HepG2 (cell line): ENCODE results near the gene IL2RG. TPM values are rescaled to one million over a fixed set of nuclear protein-coding genes. Genes with fewer than 3 reads are reported as not detected.

Experiments used
- ATAC-seq: fragments of 200-7000 bp; cut with Tn5 transposase; 3 replicates; pipeline ENCODE4 v1.9.1; 2020; ENCODE audit warnings: mild to moderate bottlenecking, moderate library complexity
- BruUV-seq: library from RNA; stranded (reverse); fragments of 400-500 nt; replicated peaks from 2 replicates; lab custom pipeline; 2021; lab: Mats Ljungman, UMichigan
- CTCF ChIA-PET: fragments of 300-600 bp; formaldehyde crosslinking; extraction: SDS; loops from one replicate; lab custom pipeline; 2021; ENCODE audit warnings: low total read pairs, inconsistent platforms, low intra/inter-chr PET ratio; lab: Yijun Ruan, JAX
- POLR2A ChIA-PET: fragments of 350-600 bp; sonication (Branson Sonifier 250); formaldehyde crosslinking; loops from one replicate; lab custom pipeline; 2020; ENCODE audit warnings: antibody characterized with exemption, inconsistent platforms; lab: Yijun Ruan, JAX
- DNase-seq: peaks from one replicate; pipeline ENCODE4 v3.0.0-alpha.2; 2015; ENCODE audit warnings: low spot score
- FAIRE-seq: peaks from 3 replicates; lab custom pipeline; 2011; peaks lifted over from hg19 to GRCh38; lab: Jason Lieb, UNC
- H2AFZ ChIP-seq: one replicate; pipeline ENCODE4 v1.6.1; 2011; ENCODE audit warnings: low read length, inconsistent platforms
- H3K27ac ChIP-seq: fragments of 300-600 bp; 3 replicates; pipeline ENCODE4 v1.8.0; 2011; ENCODE audit warnings: mixed run types, mild to moderate bottlenecking, mixed read lengths, low read length, inconsistent platforms; ENCODE audit not compliant: insufficient read depth; ENCODE audit errors: extremely low read length
- H3K27me3 ChIP-seq, 2 experiments: fragments of 200-600 bp in 1 of 2; 2 replicates in 1 of 2; 3 replicates in 1 of 2; pipeline versions ENCODE4 v1.6.0 to v1.8.0; 2011; ENCODE audit warnings: low read length in 2 of 2, mild to moderate bottlenecking in 2 of 2, moderate library complexity in 2 of 2, inconsistent platforms in 1 of 2; ENCODE audit not compliant: insufficient read depth in 2 of 2, control insufficient read depth in 1 of 2
- H3K36me3 ChIP-seq, 2 experiments: fragments of 200-600 bp in 1 of 2; replicated peaks in 1 of 2; 2 replicates in 1 of 2; 3 replicates in 1 of 2; pipeline versions ENCODE4 v1.5.1 to v1.8.0; 2011; ENCODE audit warnings: low read length in 2 of 2, inconsistent platforms in 1 of 2; ENCODE audit not compliant: insufficient read depth in 2 of 2, control insufficient read depth in 1 of 2
- H3K4me1 ChIP-seq: 2 replicates; pipeline ENCODE4 v1.5.1; 2012; ENCODE audit warnings: low read length, inconsistent platforms; ENCODE audit not compliant: insufficient read depth
- H3K4me2 ChIP-seq: 2 replicates; pipeline ENCODE4 v1.6.0; 2011; ENCODE audit warnings: low read depth, low read length, inconsistent platforms
- H3K4me3 ChIP-seq, 3 experiments: fragments of 200-600 bp in 1 of 3; sonication (generic), shearing (Covaris generic) in 1 of 3; replicated peaks in 1 of 3; 2 replicates each; pipeline ENCODE4 v1.5.1; 2011 to 2016; ENCODE audit warnings: low read length in 3 of 3, inconsistent platforms in 2 of 3, low read depth in 2 of 3, mild to moderate bottlenecking in 2 of 3, control low read depth in 1 of 3, mixed read lengths in 1 of 3; ENCODE audit not compliant: insufficient read depth in 1 of 3
- H3K79me2 ChIP-seq: one replicate; pipeline ENCODE4 v1.6.1; 2011; ENCODE audit warnings: low read length, inconsistent platforms; ENCODE audit not compliant: insufficient read depth
- H3K9ac ChIP-seq: 2 replicates; pipeline ENCODE4 v1.6.0; 2011; ENCODE audit warnings: mild to moderate bottlenecking, low read depth, low read length, inconsistent platforms; ENCODE audit not compliant: insufficient read depth
- H3K9me3 ChIP-seq: 2 replicates; pipeline ENCODE4 v1.5.1; 2012; ENCODE audit warnings: mild to moderate bottlenecking, low read length
- H4K20me1 ChIP-seq: 2 replicates; pipeline ENCODE4 v1.6.0; 2011; ENCODE audit warnings: inconsistent platforms, mild to moderate bottlenecking, low read length, moderate library complexity; ENCODE audit not compliant: insufficient read depth
- ATF7-NPFF ChIP-seq: sonication (generic); formaldehyde crosslinking; IDR thresholded peaks from 2 replicates; pipeline ENCODE4 v1.8.1; 2023; ENCODE audit warnings: mild to moderate bottlenecking, low read depth, missing genetic modification reagents, moderate library complexity
- HMGA1 ChIP-seq: sonication (generic); formaldehyde crosslinking; conservative IDR thresholded peaks from 2 replicates; pipeline ENCODE4 v1.4.0; 2020; ENCODE audit warnings: missing genetic modification reagents
- HNF4G ChIP-seq, 2 experiments: sonication (generic) in 1 of 2; formaldehyde crosslinking in 1 of 2; IDR thresholded peaks; 2 replicates each; pipeline versions ENCODE4 v1.4.0 to v1.6.1; 2011 to 2020; ENCODE audit warnings: borderline replicate concordance in 2 of 2, low read depth in 2 of 2, mild to moderate bottlenecking in 2 of 2, low read length in 1 of 2, missing genetic modification reagents in 1 of 2, moderate library complexity in 1 of 2
- MED1 ChIP-seq: sonication (generic); formaldehyde crosslinking; IDR thresholded peaks from 2 replicates; pipeline ENCODE4 v1.4.0; 2020; ENCODE audit warnings: missing genetic modification reagents
- SOX5 ChIP-seq: IDR thresholded peaks from 2 replicates; pipeline ENCODE4 v1.6.1; 2016; ENCODE audit warnings: borderline replicate concordance
- SRF ChIP-seq: IDR thresholded peaks from 2 replicates; pipeline ENCODE4 v1.6.1; 2011; ENCODE audit warnings: mild to moderate bottlenecking, low read depth, low read length, moderate library complexity
- TEAD2 ChIP-seq: sonication (generic); formaldehyde crosslinking; IDR thresholded peaks from 2 replicates; pipeline ENCODE4 v1.9.0; 2021; ENCODE audit warnings: missing genetic modification reagents
- ZNF660 ChIP-seq: sonication (generic); formaldehyde crosslinking; IDR thresholded peaks from 2 replicates; pipeline ENCODE4 v1.5.1; 2020; ENCODE audit warnings: mild to moderate bottlenecking, low read depth, missing genetic modification reagents, borderline replicate concordance
- WGBS: methylation state at CpG from one replicate; pipeline ENCODE4 v1.1.6; 2017; ENCODE audit warnings: low lambda C conversion rate; 5-methylcytosine and 5-hydroxymethylcytosine counted together
- in situ Hi-C: cut with HindIII; loops from 2 replicates; pipeline ENCODE4 v1.10.0; 2017; ENCODE audit warnings: low pct_unique_long_range_greater_than_20kb; ENCODE audit not compliant: extremely low pct_ligation_motif_present
- intact Hi-C: fragments of 100-400 bp; cut with micrococcal nuclease; formaldehyde crosslinking; loops from one replicate; pipeline ENCODE4 v1.10.0; 2022; ENCODE audit not compliant: unreplicated experiment
- polyA plus RNA-seq, 8 experiments: library from polyadenylated mRNA; depleted of rRNA in 3 of 8; stranded (reverse) in 7 of 8; unstranded in 1 of 8; fragments of >200 nt; fragmentation: Illumina TruSeq in 4 of 8; extraction: Trizol in 4 of 8; gene quantifications; 2 replicates each; pipeline versions ENCODE4 v1.2.1 to v1.2.3, GENCODE V29; 2011 to 2016; ENCODE audit warnings: low read depth in 4 of 8, missing spikeins in 1 of 8, mixed read lengths in 1 of 8; ENCODE audit not compliant: insufficient read depth in 1 of 8
- total RNA-seq, 5 experiments: library from RNA; depleted of rRNA; stranded (reverse); fragments of >200 nt; fragmentation: Illumina TruSeq; extraction: Trizol; gene quantifications; 2 replicates each; pipeline ENCODE4 v1.2.3, GENCODE V29; 2016; ENCODE audit warnings: low read depth in 1 of 5
- TF ChIP-seq, protein P1 (sequence below): sonication (generic); formaldehyde crosslinking; IDR thresholded peaks from 2 replicates; pipeline ENCODE4 v1.5.0; 2020; ENCODE audit warnings: mild to moderate bottlenecking, missing genetic modification reagents, borderline replicate concordance

IL2RG gene
- total and polyA plus RNA-seq, 2 of the 13 experiments (the other 11 are each of a cell fraction or from before 2014, with no cell fraction given): 0.98 TPM; not detected in 1

GRCh38 chrX:71098951-71099506 is 12.3 kb downstream of the IL2RG start:
- 55% methylated on average over 4 of the region's 5 CpGs for WGBS
- Histone ChIP-seq H3K9me3 (no peaks in the 10 kb centered on the region), H3K79me2 (no peaks in the 10 kb centered on the region), H3K4me1 (peaks cover 44% of the 10 kb centered on the region), H3K27ac (no peak overlapping the region), H3K27me3 (no peaks in the 10 kb centered on the region; a peak in 1 of 5 replicates), H4K20me1 (no peaks in the 10 kb centered on the region), H3K9ac (no peak overlapping the region), H3K36me3 (no peaks in the 10 kb centered on the region), H3K4me3 (no peak overlapping the region), H2AFZ (no peak overlapping the region), H3K4me2 (no peak overlapping the region)
- no peak for DNase-seq
- ChIA-PET POLR2A (interaction anchor here (1.2 kb wide), 1 partner anchor 19 kb away, joined by 4 read pairs; the partner anchor contains the start of gene MED12), CTCF (interaction anchor here (2.5 kb wide), 1 partner anchor 30 kb away, joined by 13 read pairs; no protein-coding TSS in a partner anchor)
- TF ChIP-seq, protein P1, sequence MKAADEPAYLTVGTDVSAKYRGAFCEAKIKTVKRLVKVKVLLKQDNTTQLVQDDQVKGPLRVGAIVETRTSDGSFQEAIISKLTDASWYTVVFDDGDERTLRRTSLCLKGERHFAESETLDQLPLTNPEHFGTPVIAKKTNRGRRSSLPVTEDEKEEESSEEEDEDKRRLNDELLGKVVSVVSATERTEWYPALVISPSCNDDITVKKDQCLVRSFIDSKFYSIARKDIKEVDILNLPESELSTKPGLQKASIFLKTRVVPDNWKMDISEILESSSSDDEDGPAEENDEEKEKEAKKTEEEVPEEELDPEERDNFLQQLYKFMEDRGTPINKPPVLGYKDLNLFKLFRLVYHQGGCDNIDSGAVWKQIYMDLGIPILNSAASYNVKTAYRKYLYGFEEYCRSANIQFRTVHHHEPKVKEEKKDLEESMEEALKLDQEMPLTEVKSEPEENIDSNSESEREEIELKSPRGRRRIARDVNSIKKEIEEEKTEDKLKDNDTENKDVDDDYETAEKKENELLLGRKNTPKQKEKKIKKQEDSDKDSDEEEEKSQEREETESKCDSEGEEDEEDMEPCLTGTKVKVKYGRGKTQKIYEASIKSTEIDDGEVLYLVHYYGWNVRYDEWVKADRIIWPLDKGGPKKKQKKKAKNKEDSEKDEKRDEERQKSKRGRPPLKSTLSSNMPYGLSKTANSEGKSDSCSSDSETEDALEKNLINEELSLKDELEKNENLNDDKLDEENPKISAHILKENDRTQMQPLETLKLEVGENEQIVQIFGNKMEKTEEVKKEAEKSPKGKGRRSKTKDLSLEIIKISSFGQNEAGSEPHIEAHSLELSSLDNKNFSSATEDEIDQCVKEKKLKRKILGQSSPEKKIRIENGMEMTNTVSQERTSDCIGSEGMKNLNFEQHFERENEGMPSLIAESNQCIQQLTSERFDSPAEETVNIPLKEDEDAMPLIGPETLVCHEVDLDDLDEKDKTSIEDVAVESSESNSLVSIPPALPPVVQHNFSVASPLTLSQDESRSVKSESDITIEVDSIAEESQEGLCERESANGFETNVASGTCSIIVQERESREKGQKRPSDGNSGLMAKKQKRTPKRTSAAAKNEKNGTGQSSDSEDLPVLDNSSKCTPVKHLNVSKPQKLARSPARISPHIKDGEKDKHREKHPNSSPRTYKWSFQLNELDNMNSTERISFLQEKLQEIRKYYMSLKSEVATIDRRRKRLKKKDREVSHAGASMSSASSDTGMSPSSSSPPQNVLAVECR (CRISPR knock-in tag): no peak
- no peak for TF ChIP-seq SRF
- TF ChIP-seq ATF7-NPFF (CRISPR knock-in tag): no peak
- no peak for TF ChIP-seq MED1
- TF ChIP-seq TEAD2: no peak
- no peak for TF ChIP-seq HNF4G (IDR thresholded peaks at IDR 0.05; ENCODE audit: borderline replicate concordance, low read depth, low read length)
- TF ChIP-seq HNF4G (CRISPR knock-in tag; IDR thresholded peaks at IDR 0.05; ENCODE audit: borderline replicate concordance, low read depth): no peak
- no peak for TF ChIP-seq ZNF660 (CRISPR knock-in tag)
- TF ChIP-seq SOX5 (CRISPR knock-in tag): no peak
- no peak for TF ChIP-seq HMGA1 (CRISPR knock-in tag)
- no TSS peak for BruUV-seq
- intact Hi-C loops (loop anchor here (1.0 to 5.0 kb wide), 2 partner anchors 30 to 83 kb away; no protein-coding TSS in a partner anchor), in situ Hi-C loops (no loop called here)
- FAIRE-seq: no peak
- ATAC-seq: no peak
